Stimulated activated effector memory CD8-positive, alpha-beta T cell treated with anti-CD3 and anti-CD28 coated beads, Interleukin-12 subunit alpha, Interleukin-12 subunit beta, amount 100 ng/mL, for 72 hours (primary cell): ENCODE measurements around the gene PIGZ.
A peak's percentile ranks its signal among the peaks of the same experiment; 100 is the strongest.
"Not testable (repeated sequence)": the region's sequence is repeated elsewhere in the genome, so short reads cannot be mapped to it uniquely, and the experiment has no call there.

Source experiments
- ATAC-seq: fragments of 150-1000 bp; cut with Tn5 transposase; 2 replicates; pipeline ENCODE4 v1.10.0; 2021
- DNase-seq, 2 donors: peaks; one replicate each; pipeline ENCODE4 v3.0.0; 2021 to 2022; ENCODE audit warnings: low spot score in 2 of 2
- H3K27ac Mint-ChIP-seq: one replicate; pipeline ENCODE4 v1.8.0; 2022; ENCODE audit warnings: mild to moderate bottlenecking, mixed read lengths
- H3K36me3 Mint-ChIP-seq: one replicate; pipeline ENCODE4 v1.8.0; 2022; ENCODE audit warnings: mild to moderate bottlenecking, mixed read lengths
- H3K4me1 Mint-ChIP-seq: one replicate; pipeline ENCODE4 v1.8.0; 2022; ENCODE audit warnings: mixed read lengths
- H3K4me3 Mint-ChIP-seq: one replicate; pipeline ENCODE4 v1.8.0; 2022; ENCODE audit warnings: mild to moderate bottlenecking, mixed read lengths
- H3K9me3 Mint-ChIP-seq: one replicate; pipeline ENCODE4 v1.8.0; 2022; ENCODE audit warnings: mixed read lengths

The PIGZ gene

DNA sequence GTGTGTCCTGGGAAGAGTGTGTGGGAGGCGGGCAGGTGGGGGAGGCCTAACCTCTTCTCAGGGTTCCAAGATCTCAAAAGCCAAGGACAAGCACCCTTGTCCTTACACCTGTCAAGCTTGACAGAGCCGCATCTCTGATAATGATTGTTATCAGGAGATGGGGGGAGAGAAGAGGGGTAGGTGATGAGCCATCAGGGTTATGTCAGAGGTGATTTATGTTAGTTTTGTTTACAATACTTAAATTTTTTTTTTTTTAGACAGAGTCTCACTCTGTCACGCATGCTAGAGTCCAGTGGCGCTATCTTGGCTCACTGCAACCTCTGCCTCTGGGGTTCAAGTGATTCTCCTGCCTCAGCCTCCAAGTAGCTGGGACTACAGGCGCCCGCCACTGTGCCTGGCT lies 18.9 kb downstream of the PIGZ start:
- no peak for ATAC-seq
- Mint-ChIP-seq H3K4me3 (no peak overlapping the region), H3K27ac (no peak overlapping the region), H3K4me1 (peaks cover 3% of the 10 kb centered on the region), H3K9me3 (no peaks in the 10 kb centered on the region), H3K36me3 (peaks cover 10% of the 10 kb centered on the region)
- no peak for DNase-seq

DNA sequence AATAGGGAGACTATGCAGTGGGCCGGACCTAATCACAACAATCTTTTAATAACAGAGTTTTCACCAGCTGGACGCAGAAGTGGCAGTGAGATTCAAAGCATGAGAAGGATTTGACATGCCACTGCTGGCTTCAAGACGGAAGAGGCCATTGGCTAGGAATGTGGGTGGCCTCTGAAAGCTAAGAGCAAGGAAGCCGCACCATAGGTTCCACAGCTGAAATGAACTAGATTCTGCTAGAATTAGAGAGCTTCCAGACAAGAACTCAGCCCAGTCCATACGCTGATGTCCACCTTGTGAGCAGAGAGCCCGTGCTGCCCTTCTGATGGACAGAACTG lies 19.4 kb downstream of the PIGZ start:
- H3K27ac Mint-ChIP-seq: no peak overlapping the region
- no peaks in the 10 kb centered on the region for H3K9me3 Mint-ChIP-seq
- no peak overlapping the region for H3K4me3 Mint-ChIP-seq
- H3K36me3 Mint-ChIP-seq: peaks cover 15% of the 10 kb centered on the region
- DNase-seq: no peak
- peaks cover 8% of the 10 kb centered on the region for H3K4me1 Mint-ChIP-seq
- ATAC-seq: no peak

DNA sequence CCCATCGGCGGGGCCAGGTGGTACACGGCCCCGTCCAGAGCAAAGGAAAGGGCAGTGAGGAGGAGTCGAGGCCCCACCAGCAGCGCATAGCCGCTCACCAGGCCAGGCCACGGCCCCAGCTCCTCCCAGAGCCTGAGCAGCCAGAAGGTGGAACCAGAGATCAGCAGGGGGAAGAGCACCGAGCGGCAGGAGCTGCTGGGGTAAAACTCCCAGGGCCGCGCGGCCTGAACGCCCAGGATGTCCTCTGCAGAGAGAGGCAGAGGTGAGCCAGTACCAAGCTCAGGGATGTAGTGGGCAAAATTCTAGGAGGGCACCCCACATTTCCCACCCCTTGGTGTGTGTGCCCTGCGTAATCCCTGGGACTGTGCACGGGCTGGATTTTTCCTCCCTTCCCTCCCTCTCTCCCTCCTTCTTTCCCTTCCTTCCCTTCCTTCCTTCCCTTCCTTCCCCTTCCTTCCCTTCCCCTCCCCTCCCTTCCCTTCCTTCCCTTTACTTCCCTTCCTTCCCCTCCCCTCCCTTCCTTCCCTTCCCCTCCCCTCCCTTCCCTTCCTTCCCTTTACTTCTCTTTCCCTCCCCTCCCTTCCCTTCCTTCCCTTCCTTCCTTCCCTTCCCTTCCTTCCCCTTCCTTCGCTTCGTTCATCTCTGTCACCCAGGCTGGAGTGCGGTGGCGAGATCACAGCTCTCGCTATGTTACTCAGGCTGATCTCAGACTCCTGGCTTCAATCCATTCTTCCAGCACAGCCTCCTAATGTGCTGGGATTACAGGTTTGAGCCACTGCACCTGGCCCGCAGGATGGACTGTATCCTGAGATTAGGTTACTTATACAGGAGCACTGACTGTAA lies 20.0 kb downstream of the PIGZ start:
- Mint-ChIP-seq H3K4me1 (peaks cover 13% of the 10 kb centered on the region), H3K4me3 (no peak overlapping the region), H3K27ac (no peak overlapping the region), H3K36me3 (peaks cover 21% of the 10 kb centered on the region), H3K9me3 (no peaks in the 10 kb centered on the region)
- DNase-seq (no peak), ATAC-seq (no peak)

- DNase-seq (no peak), ATAC-seq (no peak)
- Mint-ChIP-seq H3K4me3 (no peak overlapping the region), H3K27ac (no peak overlapping the region), H3K9me3 (no peaks in the 10 kb centered on the region), H3K36me3 (peaks cover 28% of the 10 kb centered on the region), H3K4me1 (peaks cover 20% of the 10 kb centered on the region)
Observed at GRCh38 chr3:196947860-196948441, 20.7 kb downstream of the PIGZ start.

- H3K4me3 Mint-ChIP-seq: no peak overlapping the region
- no peak for ATAC-seq
- peak overlapping the region; percentile 87 for H3K27ac Mint-ChIP-seq
Observed at GRCh38 chr3:196947136-196947859, 21.3 kb downstream of the PIGZ start.

GRCh38 chr3:196944037-196944790 lies 24.4 kb downstream of the PIGZ start:
- H3K27ac Mint-ChIP-seq: peak overlapping the region; percentile 93
- H3K4me3 Mint-ChIP-seq: peak overlapping the region; percentile 88
- peaks cover 65% of the 10 kb centered on the region for H3K36me3 Mint-ChIP-seq
- not testable (repeated sequence) for DNase-seq, H3K9me3 Mint-ChIP-seq, ATAC-seq
- H3K4me1 Mint-ChIP-seq: peaks cover 51% of the 10 kb centered on the region

More at GRCh38 chr3:196947136-196947859, 21.3 kb downstream of the PIGZ start:
- peaks cover 34% of the 10 kb centered on the region for H3K36me3 Mint-ChIP-seq
- peaks cover 23% of the 10 kb centered on the region for H3K4me1 Mint-ChIP-seq
- H3K9me3 Mint-ChIP-seq: no peaks in the 10 kb centered on the region
- no peak for DNase-seq

- Mint-ChIP-seq H3K27ac (peak overlapping the region; percentile 93), H3K9me3 (no peaks in the 10 kb centered on the region), H3K4me1 (peaks cover 51% of the 10 kb centered on the region), H3K4me3 (peak overlapping the region; percentile 88), H3K36me3 (peaks cover 78% of the 10 kb centered on the region)
- peak; percentile 36 for ATAC-seq
- DNase-seq: peak in 1 of 2 donors; percentile 63
Observed at GRCh38 chr3:196942915-196943277, 25.7 kb downstream of the PIGZ start.

GRCh38 chr3:196942226-196942914 lies 26.3 kb downstream of the PIGZ start, which contains the start of gene NCBP2:
NCBP2 (minus strand) TSS chr3:196942528; CDS start chr3:196942503, 25 bp downstream.
- peaks cover 84% of the 10 kb centered on the region for H3K36me3 Mint-ChIP-seq
- H3K27ac Mint-ChIP-seq: peak within 1 kb of the TSS; percentile 93
- ATAC-seq: peak; percentile 94
- DNase-seq: peak; percentile 100
- H3K4me3 Mint-ChIP-seq: peak within 1 kb of the TSS; percentile 88
- no peaks in the 10 kb centered on the region for H3K9me3 Mint-ChIP-seq
- H3K4me1 Mint-ChIP-seq: peaks cover 51% of the 10 kb centered on the region

GRCh38 chr3:196941729-196942225 lies 26.9 kb downstream of the PIGZ start:
- peaks cover 89% of the 10 kb centered on the region for H3K36me3 Mint-ChIP-seq
- H3K4me3 Mint-ChIP-seq: peak overlapping the region; percentile 88
- no peaks in the 10 kb centered on the region for H3K9me3 Mint-ChIP-seq
- peak overlapping the region; percentile 93 for H3K27ac Mint-ChIP-seq
- ATAC-seq (peak; percentile 72), DNase-seq (peak; percentile 43 to 83)
- H3K4me1 Mint-ChIP-seq: peaks cover 51% of the 10 kb centered on the region

GRCh38 chr3:196938576-196938975 lies 30.1 kb downstream of the PIGZ start:
- peaks cover 100% of the 10 kb centered on the region for H3K36me3 Mint-ChIP-seq

DNA sequence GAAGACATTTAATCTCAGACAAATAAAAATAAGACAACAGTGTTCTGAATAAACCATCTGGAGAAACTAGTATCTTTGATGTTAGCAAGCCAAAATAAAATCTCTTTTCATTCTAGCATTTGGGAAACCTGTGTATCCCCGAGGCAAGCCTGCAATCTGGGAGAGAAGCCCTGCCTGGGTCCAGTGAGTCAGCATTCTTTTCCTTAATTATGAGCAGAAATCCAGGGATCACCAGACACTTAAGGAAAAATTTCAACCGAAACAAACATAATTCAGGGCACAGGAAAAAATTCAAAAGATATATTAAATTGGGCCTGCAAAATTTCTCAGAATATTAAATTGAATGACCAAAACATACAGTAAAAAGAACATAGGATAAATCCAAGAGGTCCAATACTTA lies 30.5 kb downstream of the PIGZ start:
- H3K27ac Mint-ChIP-seq: peak overlapping the region; percentile 26
- DNase-seq: no peak
- H3K36me3 Mint-ChIP-seq: peaks cover 100% of the 10 kb centered on the region
- H3K4me1 Mint-ChIP-seq: peaks cover 33% of the 10 kb centered on the region
- no peak overlapping the region for H3K4me3 Mint-ChIP-seq
- H3K9me3 Mint-ChIP-seq: no peaks in the 10 kb centered on the region
- no peak for ATAC-seq

More at GRCh38 chr3:196938576-196938975, 30.1 kb downstream of the PIGZ start:
- H3K27ac Mint-ChIP-seq: peak overlapping the region; percentile 93
- DNase-seq (no peak), ATAC-seq (no peak)
- no peaks in the 10 kb centered on the region for H3K9me3 Mint-ChIP-seq
- H3K4me3 Mint-ChIP-seq: no peak overlapping the region
- H3K4me1 Mint-ChIP-seq: peaks cover 37% of the 10 kb centered on the region

- Mint-ChIP-seq H3K9me3 (no peaks in the 10 kb centered on the region), H3K27ac (peak overlapping the region; percentile 48), H3K4me1 (peaks cover 20% of the 10 kb centered on the region), H3K36me3 (peaks cover 100% of the 10 kb centered on the region), H3K4me3 (no peak overlapping the region)
- DNase-seq: no peak
- no peak for ATAC-seq
Observed at GRCh38 chr3:196936288-196936687, 32.3 kb downstream of the PIGZ start.

DNA sequence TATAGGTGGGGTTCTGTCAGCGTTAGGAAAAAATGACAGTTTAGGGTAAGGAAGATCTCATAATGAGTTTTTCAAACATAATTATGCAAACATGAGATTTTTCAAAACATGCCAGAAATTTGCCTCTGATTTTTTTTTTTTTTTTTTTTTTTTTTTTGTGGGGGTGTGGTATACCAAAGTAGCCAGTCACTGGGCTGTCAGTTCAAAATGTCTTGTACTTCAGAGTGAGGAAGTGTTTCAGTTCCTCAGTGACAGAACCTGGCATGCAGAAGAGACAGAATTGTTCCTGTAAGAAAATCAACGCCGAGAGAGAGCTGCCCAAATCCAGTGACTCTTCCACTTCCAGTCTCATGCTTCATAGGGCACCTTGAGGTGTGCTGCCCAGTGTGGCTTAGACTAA lies 36.0 kb downstream of the PIGZ start:
- Mint-ChIP-seq H3K36me3 (peaks cover 99% of the 10 kb centered on the region), H3K4me3 (no peak overlapping the region), H3K27ac (no peak overlapping the region), H3K9me3 (no peaks in the 10 kb centered on the region), H3K4me1 (no peaks in the 10 kb centered on the region)
- no peak for DNase-seq
- no peak for ATAC-seq

DNA sequence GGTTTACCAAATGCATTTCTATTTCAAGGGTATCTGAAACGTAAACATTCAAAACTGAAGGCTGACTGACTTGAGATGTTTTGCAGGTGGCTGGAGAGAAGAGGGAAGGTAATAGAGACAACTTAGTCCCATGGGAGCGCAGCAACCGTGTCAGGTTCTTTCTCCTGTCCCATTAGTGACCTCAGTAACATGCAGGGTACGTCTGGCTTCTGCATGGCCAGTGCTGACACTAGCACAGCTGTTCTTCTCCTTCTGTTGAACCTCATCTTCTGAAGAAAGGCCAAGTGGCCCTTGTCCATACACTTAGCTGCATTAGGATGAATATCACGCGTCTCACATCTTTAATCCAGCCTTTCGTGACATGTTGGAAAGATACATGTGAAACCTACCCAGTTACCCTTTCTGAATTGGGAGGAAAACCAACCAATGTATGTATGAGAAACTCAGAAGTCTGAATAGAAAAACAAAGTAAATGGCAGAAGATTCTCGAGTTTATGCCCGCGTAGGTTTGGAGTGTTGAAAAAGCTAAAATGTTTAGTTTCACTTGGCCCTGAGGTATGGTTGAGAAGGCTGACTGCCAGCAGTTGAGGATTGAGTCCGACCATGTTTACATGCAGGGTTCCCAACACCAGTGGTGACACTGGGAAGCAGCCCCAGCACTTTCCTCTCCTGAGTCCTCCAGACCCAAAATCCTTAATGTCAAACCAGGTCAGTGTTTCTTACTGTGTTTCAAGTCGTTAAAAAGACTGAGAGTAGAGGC lies 36.6 kb downstream of the PIGZ start:
- Mint-ChIP-seq H3K9me3 (no peaks in the 10 kb centered on the region), H3K27ac (no peak overlapping the region), H3K4me3 (no peak overlapping the region), H3K4me1 (no peaks in the 10 kb centered on the region), H3K36me3 (peaks cover 99% of the 10 kb centered on the region)
- no peak for DNase-seq
- no peak for ATAC-seq
